ENCODE measurements around the gene GOLGA6C. TPM values are rescaled to one million over a fixed set of nuclear protein-coding genes. Genes with fewer than 3 reads are reported as not detected.
A peak's percentile ranks its signal among the peaks of the same experiment; 100 is the strongest.
"Not testable (repeated sequence)": the region's sequence is repeated elsewhere in the genome, so short reads cannot be mapped to it uniquely, and the experiment has no call there.

The GOLGA6C gene
- polyA plus RNA-seq, 3 donors = not detected

DNA sequence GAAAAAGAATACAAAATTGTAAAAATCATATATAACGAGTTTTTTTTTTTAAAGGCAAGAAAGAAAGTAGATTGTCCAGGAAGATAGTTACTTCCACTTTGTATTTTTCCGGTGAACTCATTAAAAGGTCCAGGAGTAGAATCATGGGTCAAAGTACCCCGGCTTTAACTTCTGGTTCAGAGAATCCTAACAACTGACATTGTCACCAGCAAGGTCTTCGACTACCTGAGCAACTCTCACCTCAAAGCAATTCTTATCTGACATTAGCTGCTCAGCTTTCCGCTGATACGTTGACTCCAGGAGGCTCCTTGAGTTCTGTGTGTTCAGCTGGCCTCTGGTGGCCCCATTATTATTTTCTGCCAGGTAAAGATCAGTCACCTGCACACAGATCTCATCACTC is 9.1 kb upstream of the GOLGA6C start:
- not testable (repeated sequence) for DNase-seq (ENCODE audit: low read depth in 3 of 3, low spot score in 2 of 3)

DNA sequence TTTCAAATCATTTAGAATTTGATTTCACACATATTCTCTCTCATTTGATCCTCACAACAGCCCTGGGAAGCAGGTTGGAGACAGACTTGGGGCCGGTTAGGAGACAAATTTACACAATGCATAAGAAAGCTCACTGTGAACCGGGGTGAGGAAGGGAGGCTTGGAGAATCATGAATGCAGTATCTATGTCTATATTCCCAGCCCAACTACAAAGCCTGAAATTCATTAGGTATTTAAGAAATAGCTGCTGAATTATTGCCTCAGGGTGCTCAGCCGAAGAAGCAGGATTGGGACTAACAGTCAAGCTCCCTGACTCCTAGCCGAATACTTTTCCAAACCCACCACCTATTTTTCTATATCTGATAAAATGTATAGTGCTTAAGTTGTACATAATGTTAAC is 8.4 kb upstream of the GOLGA6C start:
- DNase-seq (ENCODE audit: low read depth in 3 of 3, low spot score in 2 of 3) = no peak

DNA sequence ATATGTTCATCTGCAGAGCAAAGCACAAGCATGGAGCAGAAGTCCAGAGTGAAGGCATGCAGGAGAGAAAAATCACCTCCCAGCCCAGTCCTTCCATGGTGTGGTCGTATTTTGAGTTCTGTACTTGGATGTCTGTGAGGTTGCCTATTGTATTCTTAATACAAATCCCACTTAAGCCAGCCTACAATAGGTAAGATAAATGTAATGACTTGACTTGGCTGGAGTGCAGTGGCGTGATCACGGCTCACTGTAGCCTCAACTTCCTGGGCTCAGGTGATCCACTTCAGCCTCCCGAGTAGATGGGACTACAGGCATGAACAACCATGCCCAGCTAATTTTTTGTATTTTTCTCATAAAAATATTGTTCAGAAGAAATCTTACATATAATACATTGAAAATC is 6.8 kb upstream of the GOLGA6C start:
- not testable (repeated sequence) for DNase-seq (ENCODE audit: low read depth in 3 of 3, low spot score in 2 of 3)

DNA sequence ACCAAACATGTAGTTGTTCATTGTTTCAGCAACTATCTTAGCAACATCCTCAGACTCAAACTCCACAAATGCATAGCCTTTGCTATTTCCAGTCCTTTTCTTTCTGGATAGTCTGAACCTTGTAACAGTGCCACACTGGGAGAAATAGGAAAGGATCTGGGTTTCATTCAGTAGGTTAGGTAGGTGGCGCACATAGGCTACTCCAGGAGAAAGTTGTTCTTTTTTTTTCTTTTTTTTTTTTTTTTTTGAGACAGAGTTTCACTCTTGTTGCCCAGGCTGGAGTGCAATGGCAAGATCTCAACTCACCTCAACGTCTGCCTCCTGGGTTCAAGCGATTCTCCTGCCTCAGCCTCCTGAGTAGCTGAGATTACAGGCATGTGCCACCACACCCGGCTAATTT is 5.8 kb upstream of the GOLGA6C start:
- not testable (repeated sequence) for DNase-seq (ENCODE audit: low read depth in 3 of 3, low spot score in 2 of 3)

DNA sequence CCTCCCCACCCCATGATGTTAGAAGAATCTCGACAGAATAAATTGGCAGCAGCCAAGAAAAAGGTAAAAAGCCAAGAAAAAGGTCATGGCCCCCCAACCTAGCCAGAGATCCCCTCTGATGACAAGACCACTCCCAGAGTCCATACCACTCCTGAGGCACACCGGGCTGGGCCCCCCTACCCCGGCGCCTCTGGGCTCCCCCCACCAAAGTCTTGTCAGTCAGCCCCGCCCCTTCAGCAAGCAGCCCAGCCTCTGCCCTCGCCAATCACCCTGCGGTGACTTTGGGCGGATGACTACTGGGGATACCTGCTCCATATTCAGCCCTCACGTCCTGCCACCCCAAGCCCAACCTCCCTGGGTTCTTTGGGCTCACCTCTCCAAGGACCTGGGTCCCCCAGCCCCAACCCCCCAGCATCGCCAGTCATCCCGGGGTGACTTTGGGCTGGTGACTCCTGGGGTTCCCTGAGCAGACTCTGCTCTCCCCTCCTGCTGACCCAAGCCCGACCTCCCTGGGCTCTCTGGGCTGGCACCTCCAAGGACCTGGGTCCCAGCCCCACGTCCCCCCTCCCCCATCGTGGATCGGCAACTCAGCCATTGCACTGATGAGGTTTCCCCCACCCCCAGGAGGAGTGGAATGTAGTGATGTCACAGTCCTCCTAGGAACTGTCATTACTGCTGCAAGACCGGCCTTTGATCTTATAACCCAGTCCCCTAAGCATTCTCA is 648 bp downstream of the GOLGA6C start:
- DNase-seq (ENCODE audit: low read depth in 3 of 3, low spot score in 2 of 3) = not testable (repeated sequence)

DNA sequence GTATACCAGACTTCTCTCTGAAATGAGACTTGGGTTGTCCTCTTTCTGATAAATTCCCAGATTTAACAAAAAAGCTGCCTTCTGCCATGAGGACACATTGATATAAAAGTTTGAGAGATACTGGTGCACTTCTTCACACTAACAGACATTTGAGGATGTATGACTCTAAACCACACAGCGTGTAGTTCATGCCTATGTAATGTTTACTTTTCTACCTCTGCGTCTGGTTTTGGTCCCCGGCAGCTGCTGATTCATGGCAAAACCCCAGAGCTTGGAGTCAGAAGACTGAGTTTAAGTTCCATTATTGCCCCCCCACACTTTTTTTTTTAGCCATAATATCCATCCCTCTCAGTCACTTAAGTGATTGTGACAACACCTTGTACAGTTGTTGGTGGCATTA is 1.7 kb downstream of the GOLGA6C start:
- DNase-seq (ENCODE audit: low read depth in 3 of 3, low spot score in 2 of 3) = not testable (repeated sequence)

DNA sequence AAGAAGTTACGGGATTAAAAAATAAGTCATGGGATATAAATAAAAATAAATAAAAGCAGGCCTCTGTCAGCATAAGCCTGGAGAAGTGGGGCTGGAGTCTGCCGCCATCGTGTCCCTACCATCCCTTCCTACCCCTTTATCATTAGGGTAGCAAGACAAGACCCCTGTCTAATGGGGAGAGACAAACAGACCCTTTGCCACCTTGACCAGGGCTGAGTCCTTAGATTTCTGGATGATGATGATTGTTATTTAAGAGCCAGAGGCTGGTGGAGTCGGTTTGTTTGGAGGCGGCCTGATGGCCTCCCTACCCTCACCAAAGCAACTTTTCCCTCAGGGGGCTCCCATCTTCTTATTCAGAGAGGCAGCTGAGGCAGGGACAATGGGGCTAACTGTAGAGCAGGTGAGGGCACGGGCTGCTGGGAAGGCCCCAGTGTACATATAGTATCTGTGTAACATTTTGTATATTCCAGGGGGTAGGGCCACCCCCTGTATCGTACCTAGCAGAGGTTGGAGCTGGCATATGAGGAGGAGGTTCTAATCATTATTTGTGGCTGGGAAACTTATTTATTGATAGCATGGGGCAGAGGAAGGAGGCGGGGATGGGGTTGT is 15.7 kb downstream of the GOLGA6C start:
- not testable (repeated sequence) for DNase-seq (ENCODE audit: low read depth in 3 of 3, low spot score in 2 of 3)

DNA sequence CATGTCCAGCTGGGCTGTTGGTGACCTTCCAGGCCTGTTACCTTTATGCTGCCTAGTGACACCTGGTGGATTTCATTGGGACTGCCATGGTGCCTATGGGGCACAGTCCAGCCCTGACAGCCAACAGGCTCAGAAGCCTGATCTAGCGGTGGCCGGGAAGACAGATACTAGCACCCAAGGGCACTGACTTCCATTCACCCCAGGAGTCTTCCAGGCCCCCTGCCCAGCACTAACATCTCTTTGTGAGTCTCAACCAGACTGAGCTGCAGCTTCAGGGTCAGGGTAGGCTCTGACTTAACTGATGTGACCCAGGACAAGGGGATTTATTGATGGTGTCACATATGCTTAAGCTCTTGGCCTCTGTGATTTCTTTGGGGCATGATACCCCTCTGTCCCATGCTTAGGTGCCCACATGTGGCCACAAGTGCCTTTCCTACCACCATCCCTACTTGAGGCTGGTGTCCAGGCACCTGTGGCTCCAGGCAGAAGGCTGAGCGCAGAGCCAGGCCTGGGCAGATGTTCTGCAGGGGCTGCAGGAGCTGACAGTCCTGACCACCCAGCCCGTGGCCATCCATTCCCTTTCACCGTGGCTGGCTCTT is 16.5 kb downstream of the GOLGA6C start:
- DNase-seq (ENCODE audit: low read depth in 3 of 3, low spot score in 2 of 3) = not testable (repeated sequence)

DNA sequence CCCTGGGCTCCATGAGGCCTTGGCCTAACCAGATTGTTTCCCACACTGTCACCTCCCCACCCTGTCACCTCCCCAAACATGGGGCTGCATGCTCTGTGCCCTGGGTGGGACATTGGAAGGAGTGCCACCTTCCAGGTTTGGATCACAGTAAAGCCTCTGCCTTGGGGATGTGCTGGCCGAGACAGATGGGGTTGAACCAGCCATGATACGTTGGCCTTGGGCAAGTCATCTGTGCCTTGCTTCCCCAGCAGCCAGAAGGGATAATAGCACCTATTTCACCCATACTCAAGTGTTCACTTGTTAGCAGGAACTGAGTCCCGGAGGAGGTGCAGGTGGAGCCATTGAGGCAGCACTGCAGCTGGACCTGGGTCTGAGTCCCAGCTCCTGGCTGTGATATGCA is 17.5 kb downstream of the GOLGA6C start:
- not testable (repeated sequence) for DNase-seq (ENCODE audit: low read depth in 3 of 3, low spot score in 2 of 3)

DNA sequence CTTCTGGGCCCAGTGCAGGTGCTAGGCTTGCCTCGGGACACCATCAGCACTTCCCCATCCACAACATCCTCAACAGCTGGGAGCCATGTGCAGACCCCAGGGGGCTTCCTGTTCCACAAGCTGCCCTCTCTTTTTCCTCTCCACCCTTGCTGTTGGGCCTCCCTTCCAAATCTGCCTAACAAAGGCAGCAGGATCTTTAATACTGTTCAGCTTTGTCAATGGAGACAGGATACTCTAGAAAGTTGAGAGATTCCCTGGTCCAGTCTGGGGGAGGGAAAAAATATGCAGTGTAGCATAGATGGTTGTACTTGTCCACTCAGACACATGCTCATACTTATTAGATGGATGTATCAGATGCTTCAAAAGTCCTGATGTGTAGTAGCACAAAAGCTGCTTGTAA is 20.4 kb downstream of the GOLGA6C start:
- DNase-seq (ENCODE audit: low read depth in 3 of 3, low spot score in 2 of 3) = not testable (repeated sequence)

DNA sequence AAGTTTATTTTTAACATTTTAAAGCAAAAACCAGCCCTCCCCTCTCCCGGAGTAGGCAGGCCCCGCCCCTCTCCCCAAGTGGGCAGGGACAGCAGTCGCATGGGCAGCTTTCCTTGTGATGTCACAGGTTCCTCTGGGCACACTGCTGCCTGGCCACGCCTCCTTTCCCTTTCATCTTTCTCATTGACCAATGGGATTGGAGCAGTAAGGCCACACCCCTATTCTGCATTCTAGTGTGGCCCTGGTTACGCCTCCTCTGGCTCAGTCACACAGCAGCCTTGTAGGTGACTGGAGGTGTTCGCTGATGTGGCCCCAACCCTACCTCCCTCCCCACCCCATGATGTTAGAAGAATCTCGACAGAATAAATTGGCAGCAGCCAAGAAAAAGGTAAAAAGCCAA is 24.4 kb downstream of the GOLGA6C start, which contains the start of gene GOLGA6D:
Gene GOLGA6D, plus strand, starts transcription at position 264 of the 400 bp plus-strand sequence. Its CDS starts 41 bp downstream, at position 305.
- DNase-seq (ENCODE audit: low read depth in 3 of 3, low spot score in 2 of 3) = not testable (repeated sequence)

DNA sequence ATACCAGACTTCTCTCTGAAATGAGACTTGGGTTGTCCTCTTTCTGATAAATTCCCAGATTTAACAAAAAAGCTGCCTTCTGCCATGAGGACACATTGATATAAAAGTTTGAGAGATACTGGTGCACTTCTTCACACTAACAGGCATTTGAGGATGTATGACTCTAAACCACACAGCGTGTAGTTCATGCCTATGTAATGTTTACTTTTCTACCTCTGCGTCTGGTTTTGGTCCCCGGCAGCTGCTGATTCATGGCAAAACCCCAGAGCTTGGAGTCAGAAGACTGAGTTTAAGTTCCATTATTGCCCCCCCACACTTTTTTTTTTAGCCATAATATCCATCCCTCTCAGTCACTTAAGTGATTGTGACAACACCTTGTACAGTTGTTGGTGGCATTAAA is 26.0 kb downstream of the GOLGA6C start:
- DNase-seq (ENCODE audit: low read depth in 3 of 3, low spot score in 2 of 3) = not testable (repeated sequence)

DNA sequence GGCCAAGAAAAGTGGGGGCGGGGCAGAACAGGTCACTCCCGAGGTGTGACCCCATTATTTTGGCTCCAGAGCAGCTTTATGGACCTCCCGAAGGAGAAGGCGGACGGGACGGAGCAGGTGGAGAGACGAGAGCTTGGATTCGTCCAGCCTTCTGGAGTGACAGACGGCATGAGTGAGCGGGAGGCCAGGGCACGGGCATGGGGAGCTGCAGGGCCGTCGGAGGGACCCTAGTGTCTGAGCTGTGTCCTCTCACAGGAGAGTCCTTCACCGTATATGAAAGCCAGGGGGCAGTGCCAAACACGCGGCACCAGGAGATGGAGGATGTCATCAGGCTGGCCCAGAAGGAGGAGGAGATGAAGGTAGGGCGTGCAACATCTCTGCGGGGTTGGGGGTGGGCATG is 35.5 kb downstream of the GOLGA6C start:
- not testable (repeated sequence) for DNase-seq (ENCODE audit: low read depth in 3 of 3, low spot score in 2 of 3)

DNA sequence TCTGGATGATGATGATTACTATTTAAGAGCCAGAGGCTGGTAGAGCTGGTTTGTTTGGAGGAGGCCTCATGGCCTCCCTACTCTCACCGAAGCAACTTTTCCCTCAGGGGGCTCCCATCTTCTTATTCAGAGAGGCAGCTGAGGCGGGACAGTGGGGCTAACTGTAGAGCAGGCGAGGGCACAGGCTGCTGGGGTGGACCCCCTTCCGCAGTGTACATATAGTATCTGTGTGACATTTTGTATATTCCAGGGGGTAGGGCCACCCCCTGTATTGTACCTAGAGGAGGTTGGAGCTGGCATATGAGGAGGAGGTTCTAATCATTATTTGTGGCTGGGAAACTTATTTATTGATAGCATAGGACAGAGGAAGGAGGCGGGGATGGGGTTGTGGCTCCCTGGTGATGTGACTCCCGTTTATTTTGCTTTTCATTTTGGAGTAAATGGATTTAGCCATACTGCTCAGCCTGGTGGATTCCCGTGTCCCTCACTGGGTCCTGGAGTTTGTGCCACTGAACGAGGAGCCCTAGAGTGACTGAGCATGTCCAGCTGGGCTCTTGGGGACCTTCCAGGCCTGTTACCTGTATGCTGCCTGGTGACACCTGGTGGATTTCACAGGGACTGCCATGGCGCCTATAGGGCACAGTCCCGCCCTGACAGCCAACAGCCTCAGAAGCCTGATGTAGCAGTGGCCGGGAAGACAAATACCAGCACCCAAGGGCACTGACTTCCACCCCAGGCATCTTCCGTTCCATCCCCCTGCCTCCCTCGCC is 40.6 kb downstream of the GOLGA6C start:
- DNase-seq (ENCODE audit: low read depth in 3 of 3, low spot score in 2 of 3) = not testable (repeated sequence)

DNA sequence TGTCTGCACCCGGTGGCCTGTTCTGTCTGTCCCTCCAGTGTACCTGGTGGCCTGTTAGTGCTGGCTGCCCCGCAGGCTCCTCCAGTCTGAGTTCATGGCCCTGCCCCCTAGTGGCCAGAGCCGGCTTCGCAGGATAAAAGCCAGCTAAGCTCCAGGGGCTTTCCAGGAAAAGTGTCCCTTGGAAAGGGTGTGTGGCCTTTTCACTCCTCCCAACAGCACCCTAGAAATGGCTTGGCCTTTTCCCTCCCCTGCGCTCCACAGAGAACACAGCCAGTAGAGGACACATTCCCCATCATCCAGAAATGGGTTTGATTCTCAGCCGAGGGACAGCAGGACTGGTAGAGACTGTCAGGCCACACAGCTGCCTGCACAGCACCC is 41.2 kb downstream of the GOLGA6C start:
- not testable (repeated sequence) for DNase-seq (ENCODE audit: low read depth in 3 of 3, low spot score in 2 of 3)

DNA sequence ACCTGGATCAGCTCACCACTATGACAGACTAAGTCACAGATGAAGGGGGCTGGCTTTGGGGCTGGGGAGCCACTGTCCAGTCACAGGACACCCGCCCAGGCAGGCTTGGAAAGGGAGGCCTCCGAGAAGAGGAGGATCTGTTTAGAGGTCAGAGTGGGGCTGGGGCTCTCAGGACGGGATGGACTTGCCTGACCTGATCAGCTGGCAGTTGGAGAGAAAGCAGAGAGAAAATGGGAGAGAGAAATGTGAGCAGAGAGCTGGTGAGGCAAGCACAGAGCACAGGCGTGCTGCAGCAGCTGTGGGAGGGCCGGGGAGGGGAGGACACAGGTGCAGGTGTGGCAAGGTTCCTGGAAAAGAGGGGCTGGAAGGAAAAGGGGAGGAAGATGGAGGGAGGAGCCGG is 41.9 kb downstream of the GOLGA6C start:
- DNase-seq (ENCODE audit: low read depth in 3 of 3, low spot score in 2 of 3) = not testable (repeated sequence)

DNA sequence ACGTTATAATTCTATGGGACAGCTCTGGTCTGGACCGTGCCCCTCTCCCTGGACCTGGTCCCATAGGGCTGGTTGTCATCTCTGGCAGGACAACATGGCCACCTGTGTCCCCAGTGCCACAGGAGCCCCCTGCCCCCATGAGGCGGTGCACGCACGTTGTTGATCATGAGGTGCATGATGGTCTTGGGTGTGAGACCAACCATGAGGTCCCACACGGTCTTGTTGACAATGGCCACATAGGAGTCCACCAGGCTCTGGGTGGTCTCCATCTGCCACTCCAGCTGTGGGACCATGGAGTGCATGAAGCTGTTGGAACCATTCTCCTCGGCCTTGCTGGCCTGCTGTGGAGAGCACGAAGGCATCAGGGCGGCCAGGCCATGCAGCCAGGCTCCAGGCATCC is 44.2 kb downstream of the GOLGA6C start:
- no peak for DNase-seq (ENCODE audit: low read depth in 3 of 3, low spot score in 2 of 3)

DNA sequence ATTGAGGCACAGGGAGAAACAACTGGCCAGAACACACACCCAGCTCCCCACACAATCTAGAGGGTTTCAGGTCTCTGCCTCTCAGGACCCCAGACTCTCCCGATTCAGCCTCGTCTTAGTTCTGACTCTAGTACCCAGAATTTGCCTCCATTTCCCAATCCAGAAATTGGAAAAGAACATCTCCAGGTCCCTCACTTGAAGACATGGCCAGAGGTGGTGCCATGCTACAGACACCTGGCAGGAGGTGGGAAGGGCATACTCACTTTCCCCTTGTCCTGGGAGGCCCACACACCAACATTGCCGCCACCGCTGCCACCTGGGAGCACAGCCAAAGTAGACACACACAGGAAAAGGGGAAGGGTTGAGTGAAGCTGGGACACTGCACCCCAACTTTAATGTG is 44.6 kb downstream of the GOLGA6C start:
- DNase-seq (ENCODE audit: low read depth in 3 of 3, low spot score in 2 of 3) = not testable (repeated sequence)

DNA sequence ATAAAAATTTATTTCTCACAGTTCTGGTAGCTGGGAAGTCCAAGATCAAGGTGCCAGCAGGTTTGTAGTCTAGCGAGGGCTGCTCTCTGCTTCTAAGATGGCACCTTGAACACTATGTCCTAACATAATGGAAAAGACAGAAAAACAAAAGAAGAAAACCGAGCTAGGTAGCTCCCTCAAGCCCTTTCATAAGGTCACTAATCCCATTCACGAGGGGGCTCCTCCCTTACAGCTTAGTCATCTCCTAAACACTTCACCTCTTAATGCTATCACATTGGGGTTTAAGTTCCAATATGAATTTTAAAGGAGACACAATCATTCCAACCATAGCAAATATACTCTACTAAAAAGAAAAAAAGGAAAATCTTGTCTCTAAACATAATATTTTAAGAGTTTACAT is 48.1 kb downstream of the GOLGA6C start:
- DNase-seq (ENCODE audit: low read depth in 3 of 3, low spot score in 2 of 3) = no peak

DNA sequence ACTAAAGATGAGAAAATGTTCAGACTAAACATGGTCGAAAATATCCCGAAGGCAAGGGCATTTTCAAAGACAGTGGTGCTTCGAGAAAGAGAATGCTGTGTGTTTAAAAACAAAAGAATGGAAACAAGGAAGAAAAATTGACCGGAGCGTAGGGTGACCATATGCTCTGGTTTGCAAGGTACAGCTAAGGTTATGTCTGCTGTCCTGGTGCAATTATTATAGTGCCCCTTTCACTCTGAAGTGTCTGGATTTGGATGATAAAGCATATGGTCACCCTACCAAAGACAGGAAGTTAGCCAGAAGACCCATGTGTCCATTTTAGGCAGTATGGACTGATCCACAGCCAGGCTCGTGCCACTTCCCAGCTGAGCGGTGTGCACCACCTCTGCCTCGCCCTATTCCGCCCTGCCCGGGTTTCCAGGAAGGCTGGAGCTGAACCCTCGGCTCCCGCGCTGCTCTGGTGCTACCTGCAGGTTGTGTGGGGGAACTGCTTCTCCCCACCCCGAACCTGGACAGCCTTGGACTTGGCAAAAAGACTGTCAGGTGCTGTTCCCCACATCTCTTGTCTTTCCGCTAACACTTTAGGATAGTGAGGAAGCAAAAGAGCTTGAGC is 49.8 kb downstream of the GOLGA6C start:
- DNase-seq (ENCODE audit: low read depth in 3 of 3, low spot score in 2 of 3) = peak in 1 of 3 donors; percentile 7

DNA sequence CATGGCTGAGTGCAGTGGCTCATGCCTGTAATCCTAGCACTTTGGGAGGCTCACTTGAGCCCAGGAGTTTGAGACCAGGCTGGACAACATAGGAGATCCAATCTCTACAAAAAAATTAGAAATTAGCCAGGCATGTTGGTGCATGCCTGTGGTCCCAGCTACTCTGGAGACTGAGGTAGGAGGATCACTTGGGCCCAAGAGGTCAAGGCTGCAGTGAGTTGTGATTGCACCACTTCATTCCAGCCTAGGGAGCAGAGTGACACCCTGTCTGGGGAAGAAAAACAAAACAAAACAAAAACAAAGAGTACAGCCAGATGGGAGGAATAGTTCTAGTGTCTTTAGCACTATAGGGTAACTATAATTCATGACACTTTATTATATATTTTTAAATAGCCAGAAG is 51.6 kb downstream of the GOLGA6C start:
- no peak for DNase-seq (ENCODE audit: low read depth in 3 of 3, low spot score in 2 of 3)

All from right renal cortex interstitium (tissue), 3 donors.